C4-2B (cell line): ENCODE measurements around the gene DPP6.
"Not testable (repeated sequence)": the region's sequence is repeated elsewhere in the genome, so short reads cannot be mapped to it uniquely, and the experiment has no call there.

Experiments
- ZFX ChIP-seq: fragments of 450-650 bp; IDR thresholded peaks from 2 replicates; pipeline ENCODE4 v1.6.1; 2017
- TF ChIP-seq, protein P1 (sequence below): fragments of 450-650 bp; conservative IDR thresholded peaks from 2 replicates; pipeline ENCODE4 v1.5.1; 2017; ENCODE audit warnings: mild to moderate bottlenecking

DNA sequence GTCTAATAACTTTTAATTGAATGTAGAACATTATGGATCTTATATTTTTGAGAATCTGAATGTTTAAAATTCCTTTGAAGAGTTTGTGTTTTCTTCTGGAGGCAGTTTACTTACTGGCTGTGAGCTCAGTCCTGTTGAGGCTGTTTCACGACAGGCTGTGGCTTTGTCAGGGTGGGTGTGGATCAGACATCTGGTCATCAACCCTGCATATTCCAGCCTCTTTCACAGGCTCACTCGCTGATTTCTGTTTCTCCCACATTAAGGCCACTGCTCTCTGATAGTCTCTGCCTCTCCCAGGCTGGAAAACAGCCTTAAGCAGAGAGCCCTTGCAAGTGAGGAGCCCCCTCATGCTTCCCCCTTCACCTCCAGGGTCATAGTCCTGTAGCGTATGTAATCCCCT, 39.4 kb upstream of the DPP6 start:
- TF ChIP-seq, protein P1, sequence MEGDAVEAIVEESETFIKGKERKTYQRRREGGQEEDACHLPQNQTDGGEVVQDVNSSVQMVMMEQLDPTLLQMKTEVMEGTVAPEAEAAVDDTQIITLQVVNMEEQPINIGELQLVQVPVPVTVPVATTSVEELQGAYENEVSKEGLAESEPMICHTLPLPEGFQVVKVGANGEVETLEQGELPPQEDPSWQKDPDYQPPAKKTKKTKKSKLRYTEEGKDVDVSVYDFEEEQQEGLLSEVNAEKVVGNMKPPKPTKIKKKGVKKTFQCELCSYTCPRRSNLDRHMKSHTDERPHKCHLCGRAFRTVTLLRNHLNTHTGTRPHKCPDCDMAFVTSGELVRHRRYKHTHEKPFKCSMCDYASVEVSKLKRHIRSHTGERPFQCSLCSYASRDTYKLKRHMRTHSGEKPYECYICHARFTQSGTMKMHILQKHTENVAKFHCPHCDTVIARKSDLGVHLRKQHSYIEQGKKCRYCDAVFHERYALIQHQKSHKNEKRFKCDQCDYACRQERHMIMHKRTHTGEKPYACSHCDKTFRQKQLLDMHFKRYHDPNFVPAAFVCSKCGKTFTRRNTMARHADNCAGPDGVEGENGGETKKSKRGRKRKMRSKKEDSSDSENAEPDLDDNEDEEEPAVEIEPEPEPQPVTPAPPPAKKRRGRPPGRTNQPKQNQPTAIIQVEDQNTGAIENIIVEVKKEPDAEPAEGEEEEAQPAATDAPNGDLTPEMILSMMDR: not testable (repeated sequence)
- TF ChIP-seq ZFX: not testable (repeated sequence)
